Measurements from ENCODE around the gene SRBD1.

- TF ChIP-seq CTCF (IDR thresholded peaks at IDR 0.05): no peak
- TF ChIP-seq POLR2A (IDR thresholded peaks at IDR 0.05): no peak
- TF ChIP-seq EP300 (IDR thresholded peaks at IDR 0.05; ENCODE audit: low read depth): no peak
- TF ChIP-seq POLR2AphosphoS5 (IDR thresholded peaks at IDR 0.05): no peak
These were observed 142.8 kb downstream of the SRBD1 start for GRCh38 chr2:45468279-45468678.

Data from transverse colon (tissue), 4 donors.